IPS-15b (cell line): ENCODE measurements around the gene SNX5.

Source experiments
- H3K27me3 ChIP-seq: one replicate; pipeline ENCODE4 v1.6.1; 2013; ENCODE audit warnings: low read length; ENCODE audit not compliant: control insufficient read depth, insufficient read depth
- H3K36me3 ChIP-seq: one replicate; pipeline ENCODE4 v1.6.1; 2013; ENCODE audit warnings: low read length; ENCODE audit not compliant: control insufficient read depth, insufficient read depth
- H3K4me1 ChIP-seq: one replicate; pipeline ENCODE4 v1.6.1; 2013; ENCODE audit warnings: mild to moderate bottlenecking, low read length; ENCODE audit not compliant: control insufficient read depth, insufficient read depth
- H3K4me3 ChIP-seq: one replicate; pipeline ENCODE4 v1.5.1; 2013; ENCODE audit warnings: low read depth, low read length
- H3K9ac ChIP-seq: one replicate; pipeline ENCODE4 v1.6.1; 2013; ENCODE audit warnings: low read depth, mild to moderate bottlenecking, low read length
- H3K9me3 ChIP-seq: one replicate; pipeline ENCODE4 v1.6.1; 2013; ENCODE audit warnings: mild to moderate bottlenecking, low read length; ENCODE audit not compliant: control insufficient read depth, insufficient read depth

SNX5 gene

DNA sequence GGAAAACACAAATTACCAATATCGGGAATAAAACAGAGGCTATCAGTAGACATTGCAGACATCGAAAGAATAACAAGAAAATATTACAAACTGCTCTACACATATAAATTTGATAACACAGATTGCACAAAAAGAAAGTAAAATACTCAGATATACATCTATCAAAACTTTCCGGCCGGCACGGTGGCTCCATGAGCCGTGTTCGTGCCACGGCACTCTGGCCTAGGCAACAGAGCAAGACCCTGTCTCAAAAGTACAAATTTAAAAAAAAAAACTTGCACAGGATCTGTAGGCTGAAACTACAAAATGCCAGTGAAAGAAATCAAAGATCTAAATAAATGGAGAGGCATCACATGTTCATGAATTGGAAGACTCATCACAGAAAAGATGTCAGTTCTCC, 49.4 kb downstream of the SNX5 start:
- no peaks in the 10 kb centered on the region for H3K27me3 ChIP-seq
- H3K9ac ChIP-seq, result no peak overlapping the region
- H3K4me1 ChIP-seq, result no peaks in the 10 kb centered on the region
- H3K9me3 ChIP-seq, result no peaks in the 10 kb centered on the region
- no peak overlapping the region for H3K4me3 ChIP-seq
- no peaks in the 10 kb centered on the region for H3K36me3 ChIP-seq

DNA sequence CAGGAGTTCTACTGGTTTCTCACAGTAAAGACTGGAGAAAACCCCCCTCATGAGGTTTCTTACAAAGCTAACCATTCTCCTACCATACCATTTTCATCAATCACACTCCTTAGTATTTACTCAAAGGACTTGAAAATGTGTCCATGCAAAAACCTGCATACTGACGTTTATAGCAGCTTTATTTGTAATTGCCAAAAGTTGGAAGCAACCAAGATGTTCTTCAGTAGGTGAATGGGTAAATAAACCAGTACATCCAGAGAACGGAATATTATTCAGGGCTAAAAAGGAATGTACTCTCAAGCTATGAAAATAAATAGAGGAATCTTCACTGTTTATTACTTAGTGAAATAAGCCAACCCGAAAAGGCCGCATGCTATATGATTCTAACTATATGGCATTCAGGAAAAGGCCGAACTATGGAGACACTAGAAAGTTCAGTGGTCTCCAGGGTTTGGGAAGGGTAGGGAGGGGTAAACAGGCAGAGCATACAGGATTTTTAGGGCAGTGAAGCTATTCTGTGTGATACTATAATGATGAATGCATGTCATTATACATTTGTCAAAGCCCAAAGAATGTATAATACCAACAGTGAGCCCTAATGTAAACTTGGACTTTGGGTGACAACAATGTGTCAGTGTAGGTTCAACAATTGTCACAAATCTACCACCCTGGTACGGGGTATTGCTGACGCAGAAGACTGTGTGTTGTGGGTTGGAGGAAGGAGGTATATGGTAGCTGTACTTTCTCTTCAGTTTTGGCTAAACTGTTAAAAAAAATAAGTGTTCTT, 50.6 kb downstream of the SNX5 start:
- Histone ChIP-seq H3K9ac (no peak overlapping the region), H3K4me3 (no peak overlapping the region), H3K9me3 (no peaks in the 10 kb centered on the region), H3K4me1 (no peaks in the 10 kb centered on the region), H3K36me3 (no peaks in the 10 kb centered on the region), H3K27me3 (no peaks in the 10 kb centered on the region)

DNA sequence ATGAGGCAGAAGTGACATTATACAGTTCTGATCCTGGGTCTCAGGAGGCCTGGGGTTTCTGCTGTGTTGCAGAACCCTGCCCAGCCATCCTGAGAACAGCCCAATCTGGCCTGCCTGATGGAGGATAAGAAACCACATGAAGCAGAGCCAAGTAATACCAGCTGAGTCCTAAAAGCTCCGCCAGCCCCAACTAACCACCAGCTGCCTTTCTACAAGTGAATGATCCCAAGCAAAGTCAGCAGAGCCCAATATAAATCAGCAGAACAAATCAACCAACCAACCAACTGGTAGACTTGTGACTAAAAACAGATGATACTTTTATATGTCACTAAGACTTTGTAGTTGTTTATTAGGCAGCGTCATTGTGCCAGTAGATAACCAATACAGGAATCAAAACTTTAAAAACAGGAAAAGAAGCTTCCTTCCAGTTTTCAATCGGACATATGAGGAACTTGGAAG, 52.1 kb downstream of the SNX5 start:
- H3K27me3 ChIP-seq, result no peaks in the 10 kb centered on the region
- no peak overlapping the region for H3K9ac ChIP-seq
- no peaks in the 10 kb centered on the region for H3K9me3 ChIP-seq
- no peaks in the 10 kb centered on the region for H3K36me3 ChIP-seq
- no peaks in the 10 kb centered on the region for H3K4me1 ChIP-seq
- no peak overlapping the region for H3K4me3 ChIP-seq

DNA sequence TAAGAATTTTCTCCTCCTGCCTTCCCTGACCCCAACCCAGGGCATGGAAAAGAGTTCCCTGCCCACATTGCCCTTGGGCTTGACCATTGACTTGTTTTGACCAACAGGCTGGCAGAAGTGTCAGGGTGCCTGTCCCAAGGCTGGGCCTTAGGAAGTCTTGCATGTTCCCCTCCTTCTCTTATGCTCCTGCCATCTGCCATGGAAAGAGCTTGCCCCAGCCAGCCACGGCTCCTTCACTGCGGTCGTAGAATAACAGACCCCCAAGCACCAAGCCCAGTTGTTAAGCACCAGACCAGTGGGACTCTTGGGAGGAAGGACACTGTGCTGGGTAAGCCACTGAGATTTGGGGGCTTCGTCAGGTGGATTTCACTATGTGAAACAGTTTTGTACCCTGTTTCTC, 53.6 kb downstream of the SNX5 start:
- Histone ChIP-seq H3K9ac (no peak overlapping the region), H3K27me3 (no peaks in the 10 kb centered on the region), H3K4me3 (no peak overlapping the region), H3K36me3 (no peaks in the 10 kb centered on the region), H3K9me3 (no peaks in the 10 kb centered on the region), H3K4me1 (no peaks in the 10 kb centered on the region)

DNA sequence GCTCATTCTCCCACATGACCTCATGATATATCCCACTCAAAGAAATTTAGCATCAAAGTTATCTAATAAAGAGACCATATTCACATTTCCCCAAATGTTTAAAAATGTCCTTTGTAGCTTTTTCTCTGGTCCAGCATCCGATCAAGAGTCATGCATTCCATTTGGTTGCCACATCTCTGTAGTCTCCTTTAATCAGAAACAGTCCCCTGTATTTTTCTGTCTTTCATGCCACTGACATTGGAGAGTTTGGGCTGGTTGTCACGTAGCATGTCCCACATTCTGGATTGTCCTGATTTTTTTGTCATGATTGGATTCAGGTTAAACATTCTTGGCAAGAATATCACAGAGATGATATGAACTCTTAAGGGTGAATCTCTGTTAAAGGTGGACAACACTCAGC, 55.7 kb downstream of the SNX5 start:
- Histone ChIP-seq H3K4me1 (no peaks in the 10 kb centered on the region), H3K27me3 (no peaks in the 10 kb centered on the region), H3K4me3 (no peak overlapping the region)

DNA sequence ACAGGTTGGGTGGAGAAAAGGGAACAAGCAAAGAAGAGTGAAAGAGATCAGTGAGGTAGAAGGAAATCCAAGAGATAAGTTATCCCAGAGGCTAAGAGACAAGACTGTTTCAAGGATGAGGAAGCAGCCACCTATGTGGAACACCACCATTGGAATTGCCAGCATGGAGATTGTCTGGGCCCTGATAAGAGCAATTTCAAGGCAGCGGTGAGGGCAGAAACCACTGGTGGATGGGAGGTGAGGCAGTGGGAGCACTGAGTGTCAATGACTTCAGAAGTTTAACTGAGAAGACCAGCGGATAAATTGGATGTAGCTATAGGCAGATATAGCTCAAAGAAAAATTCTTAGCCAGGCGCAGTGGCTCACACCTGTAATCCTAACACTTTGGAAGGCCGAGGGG, 56.7 kb downstream of the SNX5 start:
- Histone ChIP-seq H3K4me1 (no peaks in the 10 kb centered on the region), H3K27me3 (no peaks in the 10 kb centered on the region), H3K9me3 (no peaks in the 10 kb centered on the region), H3K4me3 (no peak overlapping the region), H3K36me3 (no peaks in the 10 kb centered on the region), H3K9ac (no peak overlapping the region)

More for the DNA sequence above, 55.7 kb downstream of the SNX5 start:
- Histone ChIP-seq H3K9ac (no peak overlapping the region), H3K36me3 (no peaks in the 10 kb centered on the region), H3K9me3 (no peaks in the 10 kb centered on the region)

DNA sequence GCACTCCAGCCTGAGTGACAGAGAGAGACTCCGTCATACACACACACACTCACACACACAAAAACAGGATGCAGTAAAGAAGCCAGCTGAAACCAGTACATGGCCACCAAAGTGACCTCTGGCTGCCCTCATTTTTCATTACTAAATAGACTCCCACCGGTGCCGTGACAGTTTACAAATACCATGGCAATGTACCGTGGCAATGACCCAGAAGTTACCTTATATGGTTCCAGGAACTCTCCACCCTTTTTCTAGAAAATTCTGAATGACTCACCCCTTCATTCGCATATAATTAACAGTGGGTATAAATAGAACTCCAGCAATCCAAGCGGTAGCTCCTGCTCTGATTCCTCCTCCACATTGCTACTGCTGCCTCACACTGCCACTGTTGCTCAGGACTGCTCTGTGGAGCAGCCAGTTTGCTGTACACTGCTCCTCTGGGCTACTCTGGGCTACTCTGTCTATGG, 57.7 kb downstream of the SNX5 start:
- H3K4me1 ChIP-seq, result no peaks in the 10 kb centered on the region
- no peak overlapping the region for H3K9ac ChIP-seq
- H3K27me3 ChIP-seq, result no peaks in the 10 kb centered on the region
- no peak overlapping the region for H3K4me3 ChIP-seq
- no peaks in the 10 kb centered on the region for H3K9me3 ChIP-seq
- H3K36me3 ChIP-seq, result no peaks in the 10 kb centered on the region

DNA sequence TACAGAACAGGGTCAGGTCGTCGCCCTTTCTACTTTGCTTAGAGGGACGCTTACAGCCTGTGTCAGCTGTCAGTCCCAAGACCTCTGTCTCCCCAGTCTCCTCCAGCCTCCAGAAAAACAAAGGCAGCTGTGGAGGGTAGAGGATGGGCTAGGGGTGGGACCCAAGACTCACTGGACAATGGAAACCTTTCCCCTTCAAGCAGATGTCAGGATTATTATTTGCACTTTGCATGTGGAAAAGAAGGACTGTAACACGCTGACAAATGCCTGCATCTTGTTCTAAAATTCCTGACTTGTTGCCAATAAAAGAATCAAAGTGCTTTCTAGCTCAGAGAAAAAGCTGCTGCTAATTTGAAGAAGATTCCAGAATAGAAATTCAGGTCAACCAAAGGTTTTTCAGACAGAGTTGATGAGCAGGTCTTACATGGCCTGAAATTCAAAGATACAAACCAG, 58.7 kb downstream of the SNX5 start:
- no peaks in the 10 kb centered on the region for H3K9me3 ChIP-seq
- H3K27me3 ChIP-seq, result no peaks in the 10 kb centered on the region
- H3K4me3 ChIP-seq, result no peak overlapping the region
- H3K36me3 ChIP-seq, result no peaks in the 10 kb centered on the region
- no peak overlapping the region for H3K9ac ChIP-seq
- H3K4me1 ChIP-seq, result no peaks in the 10 kb centered on the region

DNA sequence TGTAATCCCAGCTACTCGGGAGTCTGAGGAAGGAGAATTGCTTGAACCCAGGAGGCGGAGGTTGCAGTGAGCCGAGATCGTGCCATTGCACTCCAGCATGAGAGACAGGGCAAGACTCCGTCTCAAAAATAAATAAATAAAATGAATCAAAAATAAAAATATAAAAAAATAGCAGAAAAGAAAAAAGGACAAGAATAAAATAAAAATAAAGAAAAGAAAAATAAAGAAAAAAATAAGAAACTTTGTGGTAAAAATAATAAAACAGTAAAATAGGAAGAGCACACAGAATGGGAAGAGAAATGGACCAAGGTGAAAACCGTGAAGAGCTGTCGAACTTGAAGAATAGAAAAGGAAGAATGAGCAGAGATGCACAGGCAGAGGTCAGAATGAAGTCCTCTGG, 63.0 kb downstream of the SNX5 start:
- no peak overlapping the region for H3K4me3 ChIP-seq

DNA sequence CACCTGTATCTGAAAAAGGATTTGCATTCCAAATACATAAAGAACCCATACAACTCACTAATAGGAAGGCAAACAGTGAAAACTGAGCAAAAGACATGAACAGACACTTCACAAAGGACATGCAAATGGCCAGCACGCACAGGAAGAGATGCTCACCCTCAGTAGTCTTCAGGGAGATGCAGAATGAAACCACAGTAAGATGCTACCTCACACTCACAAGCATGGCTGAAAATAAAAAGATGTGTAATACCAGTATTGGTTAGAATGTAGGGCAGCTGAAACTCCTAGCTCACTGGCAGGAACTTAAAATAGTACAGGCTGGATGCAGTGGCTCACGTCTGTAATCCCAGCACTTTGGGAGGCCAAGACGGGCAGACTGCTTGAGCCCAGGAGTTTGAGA, 64.6 kb downstream of the SNX5 start:
- H3K4me1 ChIP-seq, result no peaks in the 10 kb centered on the region
- no peaks in the 10 kb centered on the region for H3K27me3 ChIP-seq
- no peak overlapping the region for H3K4me3 ChIP-seq
- H3K36me3 ChIP-seq, result no peaks in the 10 kb centered on the region
- no peaks in the 10 kb centered on the region for H3K9me3 ChIP-seq
- H3K9ac ChIP-seq, result no peak overlapping the region

More for the DNA sequence above, 63.0 kb downstream of the SNX5 start:
- no peaks in the 10 kb centered on the region for H3K27me3 ChIP-seq
- no peak overlapping the region for H3K9ac ChIP-seq
- H3K36me3 ChIP-seq, result no peaks in the 10 kb centered on the region
- H3K4me1 ChIP-seq, result no peaks in the 10 kb centered on the region
- H3K9me3 ChIP-seq, result no peaks in the 10 kb centered on the region

DNA sequence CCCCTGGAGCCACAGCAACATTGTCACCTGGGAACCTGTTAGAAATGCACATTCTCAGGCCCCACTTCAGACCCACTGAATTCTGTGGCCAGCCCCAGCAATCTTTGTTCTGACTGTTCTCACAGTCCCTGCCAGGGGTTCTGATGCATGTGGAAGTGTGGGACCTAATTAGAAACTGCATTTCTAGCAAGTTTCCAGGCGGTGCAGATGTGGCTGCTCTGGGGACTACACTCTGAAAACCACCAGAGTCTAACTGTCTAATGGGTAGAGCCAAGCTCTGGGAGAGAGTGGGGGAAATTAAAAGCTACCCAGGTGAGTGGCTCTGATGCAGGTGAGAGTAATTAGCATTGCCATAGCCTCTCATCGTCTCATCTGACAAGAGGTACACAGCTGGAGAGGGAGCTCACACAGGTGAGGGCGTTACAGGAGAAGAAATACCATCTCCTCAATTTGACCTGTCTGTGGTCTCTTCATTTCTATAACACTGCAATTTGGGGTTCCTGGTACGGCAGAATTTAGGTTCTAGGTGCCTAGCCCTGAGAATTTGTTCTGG, 66.0 kb downstream of the SNX5 start:
- H3K4me1 ChIP-seq, result no peaks in the 10 kb centered on the region
- no peak overlapping the region for H3K9ac ChIP-seq
- no peaks in the 10 kb centered on the region for H3K36me3 ChIP-seq
- H3K27me3 ChIP-seq, result no peaks in the 10 kb centered on the region
- no peak overlapping the region for H3K4me3 ChIP-seq
- H3K9me3 ChIP-seq, result no peaks in the 10 kb centered on the region

DNA sequence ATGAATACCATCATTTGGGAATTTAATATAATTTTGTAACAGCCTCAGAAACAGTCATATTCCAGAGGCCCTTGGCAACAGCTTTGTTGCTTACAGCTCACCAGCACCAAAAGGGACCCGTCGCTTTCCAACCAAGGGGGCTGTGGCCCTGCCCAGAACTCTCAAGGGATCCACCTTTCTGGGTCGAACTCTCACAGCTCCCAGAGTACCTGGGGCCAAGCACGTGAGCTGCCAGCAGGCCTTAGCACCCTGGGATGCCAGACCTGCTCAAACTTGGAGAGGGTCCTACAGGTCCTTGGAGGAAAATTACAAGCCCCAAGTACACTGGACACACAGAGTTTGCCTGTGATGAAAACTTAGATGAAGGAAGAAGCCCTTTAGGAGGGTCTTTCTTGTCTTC, 66.6 kb downstream of the SNX5 start:
- Histone ChIP-seq H3K9me3 (no peaks in the 10 kb centered on the region), H3K4me3 (no peak overlapping the region), H3K36me3 (no peaks in the 10 kb centered on the region), H3K9ac (no peak overlapping the region), H3K4me1 (no peaks in the 10 kb centered on the region), H3K27me3 (no peaks in the 10 kb centered on the region)
